HCT116 (cell line): ENCODE measurements around the gene IL15.

Source experiments
- TF ChIP-seq, protein P1 (sequence below), 3 experiments: fragments of 200-600 bp in 1 of 3; sonication (generic) in 1 of 3; IDR thresholded peaks in 2 of 3; conservative IDR thresholded peaks in 1 of 3; 2 replicates each; pipeline ENCODE4 v1.5.1; 2012 to 2017; ENCODE audit warnings: low read depth in 2 of 3, low read length in 2 of 3, antibody characterized with exemption in 1 of 3, borderline replicate concordance in 1 of 3, control low read depth in 1 of 3, mild to moderate bottlenecking in 1 of 3, mixed read lengths in 1 of 3, mixed run types in 1 of 3, moderate library complexity in 1 of 3; ENCODE audit not compliant: insufficient read depth in 1 of 3
- TF ChIP-seq, protein P2 (sequence below): IDR thresholded peaks from 2 replicates; pipeline ENCODE4 v1.6.1; 2012

DNA sequence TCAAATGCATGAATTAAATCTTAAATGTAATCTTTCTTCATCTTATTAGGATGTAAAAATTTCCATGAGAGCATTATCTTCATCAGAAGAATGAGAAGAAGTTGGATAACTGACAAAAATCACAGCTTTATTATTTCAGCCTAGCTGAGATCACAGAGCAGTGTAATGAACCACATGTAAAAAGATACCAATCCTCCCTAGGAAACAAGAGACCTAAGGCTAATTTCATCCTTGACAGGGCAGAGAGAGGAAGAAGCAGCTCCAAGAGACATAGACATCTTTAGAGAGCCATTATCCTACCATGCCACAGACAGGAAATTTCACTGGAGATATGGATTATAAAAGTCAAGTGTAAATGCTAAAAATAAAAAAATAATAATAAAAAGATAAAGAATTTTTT is 40.9 kb upstream of the IL15 start:
- TF ChIP-seq, protein P1, sequence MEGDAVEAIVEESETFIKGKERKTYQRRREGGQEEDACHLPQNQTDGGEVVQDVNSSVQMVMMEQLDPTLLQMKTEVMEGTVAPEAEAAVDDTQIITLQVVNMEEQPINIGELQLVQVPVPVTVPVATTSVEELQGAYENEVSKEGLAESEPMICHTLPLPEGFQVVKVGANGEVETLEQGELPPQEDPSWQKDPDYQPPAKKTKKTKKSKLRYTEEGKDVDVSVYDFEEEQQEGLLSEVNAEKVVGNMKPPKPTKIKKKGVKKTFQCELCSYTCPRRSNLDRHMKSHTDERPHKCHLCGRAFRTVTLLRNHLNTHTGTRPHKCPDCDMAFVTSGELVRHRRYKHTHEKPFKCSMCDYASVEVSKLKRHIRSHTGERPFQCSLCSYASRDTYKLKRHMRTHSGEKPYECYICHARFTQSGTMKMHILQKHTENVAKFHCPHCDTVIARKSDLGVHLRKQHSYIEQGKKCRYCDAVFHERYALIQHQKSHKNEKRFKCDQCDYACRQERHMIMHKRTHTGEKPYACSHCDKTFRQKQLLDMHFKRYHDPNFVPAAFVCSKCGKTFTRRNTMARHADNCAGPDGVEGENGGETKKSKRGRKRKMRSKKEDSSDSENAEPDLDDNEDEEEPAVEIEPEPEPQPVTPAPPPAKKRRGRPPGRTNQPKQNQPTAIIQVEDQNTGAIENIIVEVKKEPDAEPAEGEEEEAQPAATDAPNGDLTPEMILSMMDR (IDR thresholded peaks at IDR 0.05 in 2 of 3, conservative IDR thresholded peaks at IDR 0.05 in 1 of 3; ENCODE audit: borderline replicate concordance in 1 of 3, insufficient read depth in 1 of 3, low read depth in 2 of 3, low read length in 2 of 3), result no peak
- TF ChIP-seq, protein P2, sequence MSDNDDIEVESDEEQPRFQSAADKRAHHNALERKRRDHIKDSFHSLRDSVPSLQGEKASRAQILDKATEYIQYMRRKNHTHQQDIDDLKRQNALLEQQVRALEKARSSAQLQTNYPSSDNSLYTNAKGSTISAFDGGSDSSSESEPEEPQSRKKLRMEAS, result no peak
